Retinal pigment epithelial cell (primary cell): ENCODE results near the gene KCNK15.

ENCODE experiments used
- DNase-seq: peaks from one replicate; pipeline ENCODE4 v3.0.0-alpha.2; 2010; ENCODE audit warnings: low read depth
- H3K4me3 ChIP-seq: 2 replicates; pipeline ENCODE4 v1.5.1; 2011; ENCODE audit warnings: mild to moderate bottlenecking, low read length, control low read depth, moderate library complexity
- CTCF ChIP-seq: conservative IDR thresholded peaks from 2 replicates; pipeline ENCODE4 v1.5.1; 2011; ENCODE audit warnings: low read depth, low read length, control low read depth, inconsistent platforms

Gene KCNK15

GRCh38 chr20:44743080-44743701 lies 2.5 kb upstream of the KCNK15 start:
- DNase-seq = no peak
- H3K4me3 ChIP-seq = no peak overlapping the region
- no peak for TF ChIP-seq CTCF

- H3K4me3 ChIP-seq = no peak overlapping the region
- DNase-seq = no peak
- TF ChIP-seq CTCF = no peak
These were observed 1.6 kb upstream of the KCNK15 start for GRCh38 chr20:44743916-44744655.

GRCh38 chr20:44745122-44745597 lies 505 bp upstream of the KCNK15 start:
- H3K4me3 ChIP-seq = no peak overlapping the region
- no peak for TF ChIP-seq CTCF

GRCh38 chr20:44746367-44747165 lies 901 bp downstream of the KCNK15 start:
- DNase-seq = no peak
- no peak for TF ChIP-seq CTCF
- peak overlapping the region; percentile 37 for H3K4me3 ChIP-seq

More at GRCh38 chr20:44745122-44745597, 505 bp upstream of the KCNK15 start:
- DNase-seq = no peak

GRCh38 chr20:44747166-44748004 lies 1.7 kb downstream of the KCNK15 start:
- TF ChIP-seq CTCF = peak; percentile 84
- DNase-seq = peak; percentile 56
- H3K4me3 ChIP-seq = no peak overlapping the region

- DNase-seq = no peak
- H3K4me3 ChIP-seq = no peak overlapping the region
- no peak for TF ChIP-seq CTCF
These were observed 2.3 kb downstream of the KCNK15 start for GRCh38 chr20:44748005-44748370.
